ENCODE measurements around the gene TFF1. TPM values are rescaled to one million over a fixed set of nuclear protein-coding genes. Genes with fewer than 3 reads are reported as not detected.

TFF1 gene
- total and polyA plus RNA-seq, 2 of the 4 experiments (the other 2 are of a cell fraction), result not detected

- Histone ChIP-seq H3K79me1 (ENCODE audit: low read depth in 1 of 2, low read length in 2 of 2) (no peaks in the 10 kb centered on the region), H3K56ac (ENCODE audit: extremely low read depth, insufficient read depth, low read length) (no peak overlapping the region), H3K9me1 (ENCODE audit: insufficient read depth, low read length) (no peaks in the 10 kb centered on the region), H4K8ac (ENCODE audit: low read depth in 2 of 2, low read length in 2 of 2) (no peak overlapping the region), H2BK5ac (ENCODE audit: low read depth, low read length, poor library complexity, severe bottlenecking) (no peak overlapping the region), H3K4me1 (ENCODE audit: control insufficient read depth, insufficient read depth, low read length) (no peaks in the 10 kb centered on the region), H4K91ac (ENCODE audit: insufficient read depth, low read depth, low read length) (no peak overlapping the region), H3K23ac (ENCODE audit: low read depth, low read length) (no peak overlapping the region), H2AK9ac (replicated peaks; ENCODE audit: low read depth, low read length, poor library complexity) (no peak overlapping the region), H2BK120ac (ENCODE audit: low read depth, low read length) (no peak overlapping the region), H3K14ac (replicated peaks; ENCODE audit: low read depth, low read length) (no peak overlapping the region), H3K36me3 (ENCODE audit: control insufficient read depth, insufficient read depth, low read length) (no peaks in the 10 kb centered on the region), H4K20me1 (ENCODE audit: insufficient read depth, low read length) (no peaks in the 10 kb centered on the region), H2BK15ac (ENCODE audit: low read depth, low read length) (no peak overlapping the region), H4K5ac (ENCODE audit: low read depth, low read length) (no peak overlapping the region), H3K9ac (ENCODE audit: low read depth, low read length) (no peak overlapping the region), H2BK20ac (ENCODE audit: low read depth, low read length) (no peak overlapping the region), H3K4me3 (ENCODE audit: insufficient read depth, low read depth, low read length) (no peak overlapping the region), H3K9me3 (ENCODE audit: control insufficient read depth, insufficient read depth, low read length) (no peaks in the 10 kb centered on the region), H3K4me2 (ENCODE audit: low read depth, low read length) (no peak overlapping the region), H2AFZ (replicated peaks; ENCODE audit: low read length, poor library complexity) (no peak overlapping the region), H3K27me3 (ENCODE audit: control insufficient read depth, insufficient read depth, low read length) (peaks cover 20% of the 10 kb centered on the region; the same call in 1 of the 2 replicates), H2AK5ac (ENCODE audit: low read depth, low read length) (no peak overlapping the region), H3K18ac (ENCODE audit: low read depth, low read length) (no peak overlapping the region), H3K4ac (ENCODE audit: low read depth, low read length) (no peak overlapping the region), H3K27ac (ENCODE audit: insufficient read depth, low read length) (no peak overlapping the region)
- no TSS peak for BruUV-seq (replicated peaks)
- DNase-seq (no peak), ATAC-seq (ENCODE audit: low read depth) (no peak)
- intact Hi-C loops (cut with micrococcal nuclease) (no loop called here), in situ Hi-C loops (cut with MboI; ENCODE audit: low sequenced_read_pairs) (no loop called here), dilution Hi-C loops (cut with HindIII; ENCODE audit: low sequenced_read_pairs, unreplicated experiment) (no loop called here)
- ChIA-PET POLR2A (ENCODE audit: unreplicated experiment) (no interaction called here), CTCF (no interaction called here)
- no CpG with 5 or more reads among the region's 7 CpGs for WGBS, 2 experiments (ENCODE audit: extremely low coverage in 2 of 2, insufficient read length in 1 of 2)
- TF ChIP-seq RFX5 (IDR thresholded peaks at IDR 0.05; ENCODE audit: low read depth, low read length), result no peak
- TF ChIP-seq CTCF (conservative IDR thresholded peaks at IDR 0.05; ENCODE audit: low read depth, low read length), result no peak
- TF ChIP-seq FOS (IDR thresholded peaks at IDR 0.05; ENCODE audit: low read depth, low read length), result no peak
- TF ChIP-seq MAFK (IDR thresholded peaks at IDR 0.05; ENCODE audit: low read depth, low read length), result no peak
- TF ChIP-seq POLR2A (IDR thresholded peaks at IDR 0.05; ENCODE audit: low read depth, low read length), result no peak
- TF ChIP-seq USF2 (IDR thresholded peaks at IDR 0.05; ENCODE audit: low read depth, low read length), result no peak
- no peak for TF ChIP-seq BHLHE40 (IDR thresholded peaks at IDR 0.05; ENCODE audit: low read depth, low read length)
- no peak for TF ChIP-seq ELK1 (IDR thresholded peaks at IDR 0.05; ENCODE audit: borderline replicate concordance, low read depth, low read length)
- TF ChIP-seq CHD1 (IDR thresholded peaks at IDR 0.05; ENCODE audit: low read depth, low read length), result no peak
- TF ChIP-seq MAZ (IDR thresholded peaks at IDR 0.05; ENCODE audit: borderline replicate concordance, low read depth, low read length), result no peak
- no peak for TF ChIP-seq MXI1 (IDR thresholded peaks at IDR 0.05; ENCODE audit: borderline replicate concordance, low read depth, low read length)
- no peak for TF ChIP-seq RCOR1 (IDR thresholded peaks at IDR 0.05; ENCODE audit: insufficient replicate concordance, low read length)
- TF ChIP-seq SMC3 (IDR thresholded peaks at IDR 0.05; ENCODE audit: low read depth, low read length), result no peak
- TF ChIP-seq NFE2L2 (IDR thresholded peaks at IDR 0.05; ENCODE audit: low read depth, low read length), result no peak
- TF ChIP-seq RAD21 (IDR thresholded peaks at IDR 0.05; ENCODE audit: low read length), result no peak
- no peak for TF ChIP-seq CEBPB (IDR thresholded peaks at IDR 0.05; ENCODE audit: low read depth, low read length)
These were observed 43.0 kb upstream of the TFF1 start for GRCh38 chr21:42409366-42409765.
